Panc1 (cell line): ENCODE measurements around the gene F11. TPM values are rescaled to one million over a fixed set of nuclear protein-coding genes. Genes with fewer than 3 reads are reported as not detected.

Experiments used
- ATAC-seq: fragments of 200-7000 bp; cut with Tn5 transposase; 2 replicates; pipeline ENCODE4 v1.9.1; 2020; ENCODE audit warnings: mild to moderate bottlenecking, moderate library complexity
- BruUV-seq: library from RNA; stranded (reverse); fragments of 400-500 nt; replicated peaks from 2 replicates; lab custom pipeline; 2021; lab: Mats Ljungman, UMichigan
- CTCF ChIA-PET: fragments of 300-600 bp; sonication (Branson Sonifier 250); formaldehyde crosslinking; loops from one replicate; lab custom pipeline; 2022; ENCODE audit warnings: antibody characterized with exemption; lab: Charles Lee
- POLR2A ChIA-PET: fragments of 300-600 bp; sonication (Branson Sonifier 250); formaldehyde crosslinking; loops from one replicate; lab custom pipeline; 2022; ENCODE audit warnings: antibody characterized with exemption; lab: Charles Lee
- DNase-seq: peaks from one replicate; pipeline ENCODE4 v3.0.0-alpha.2; 2010; ENCODE audit warnings: low read depth, low spot score
- H3K27ac ChIP-seq: 2 replicates; pipeline ENCODE4 v1.5.1; 2011; ENCODE audit warnings: mild to moderate bottlenecking, low read length, inconsistent platforms
- H3K27me3 ChIP-seq: fragments of 200-500 bp; sonication (Bioruptor generic); 2 replicates; pipeline ENCODE4 v1.6.0; 2014; ENCODE audit warnings: low read length, inconsistent platforms; ENCODE audit not compliant: control insufficient read depth, insufficient read depth
- H3K36me3 ChIP-seq: fragments of 200-500 bp; sonication (Bioruptor generic); 2 replicates; pipeline ENCODE4 v1.5.1; 2014; ENCODE audit warnings: inconsistent platforms, mild to moderate bottlenecking, low read length, moderate library complexity; ENCODE audit not compliant: control insufficient read depth, insufficient read depth
- H3K4me1 ChIP-seq: 2 replicates; pipeline ENCODE4 v1.5.1; 2011; ENCODE audit warnings: inconsistent platforms, mild to moderate bottlenecking, low read length, moderate library complexity; ENCODE audit not compliant: control insufficient read depth, insufficient read depth
- H3K4me3 ChIP-seq, 2 experiments: 2 replicates each; pipeline ENCODE4 v1.5.1; 2011 to 2012; ENCODE audit warnings: low read depth in 2 of 2, low read length in 2 of 2, mild to moderate bottlenecking in 2 of 2, inconsistent platforms in 1 of 2, moderate library complexity in 1 of 2
- H3K9me3 ChIP-seq: fragments of 200-500 bp; sonication (Bioruptor generic); 2 replicates; pipeline ENCODE4 v1.5.1; 2014; ENCODE audit warnings: low read depth, mild to moderate bottlenecking, inconsistent platforms, low read length, moderate library complexity; ENCODE audit not compliant: control insufficient read depth, insufficient read depth
- POLR2AphosphoS5 ChIP-seq: IDR thresholded peaks from 2 replicates; pipeline ENCODE4 v1.6.1; 2012; ENCODE audit warnings: mild to moderate bottlenecking, low read depth, low read length, moderate library complexity
- SIN3A ChIP-seq: IDR thresholded peaks from 2 replicates; pipeline ENCODE4 v1.6.1; 2012; ENCODE audit warnings: low read depth, mild to moderate bottlenecking, low read length, moderate library complexity, borderline replicate concordance; ENCODE audit not compliant: insufficient read depth
- TCF7L2 ChIP-seq: IDR thresholded peaks from 2 replicates; pipeline ENCODE4 v1.6.1; 2011; ENCODE audit warnings: mild to moderate bottlenecking, low read depth, low read length, inconsistent platforms
- in situ Hi-C: cut with HindIII; loops from 2 replicates; pipeline ENCODE4 v1.10.0; 2016; ENCODE audit warnings: low sequenced_read_pairs, low pct_unique_long_range_greater_than_20kb
- intact Hi-C: fragments of 100-400 bp; cut with micrococcal nuclease; formaldehyde crosslinking; loops from one replicate; pipeline ENCODE4 v1.10.0; 2022; ENCODE audit not compliant: unreplicated experiment
- total RNA-seq: library from RNA; stranded (reverse); gene quantifications from one replicate; pipeline ENCODE4 v1.2.1, GENCODE V29; 2021; ENCODE audit not compliant: unreplicated experiment
- TF ChIP-seq, protein P1 (sequence below), 2 experiments: IDR thresholded peaks; 2 replicates each; pipeline ENCODE4 v1.6.1; 2011 to 2012; ENCODE audit warnings: low read depth in 2 of 2, control low read depth in 1 of 2, low read length in 1 of 2, mild to moderate bottlenecking in 1 of 2, moderate library complexity in 1 of 2; ENCODE audit not compliant: insufficient read depth in 1 of 2
- TF ChIP-seq, protein P2 (sequence below): fragments of 450-650 bp; IDR thresholded peaks from 2 replicates; pipeline ENCODE4 v1.5.1; 2017; ENCODE audit warnings: mild to moderate bottlenecking

Gene F11
- total RNA-seq, 1 experiment from 2014 or later, result not detected

DNA sequence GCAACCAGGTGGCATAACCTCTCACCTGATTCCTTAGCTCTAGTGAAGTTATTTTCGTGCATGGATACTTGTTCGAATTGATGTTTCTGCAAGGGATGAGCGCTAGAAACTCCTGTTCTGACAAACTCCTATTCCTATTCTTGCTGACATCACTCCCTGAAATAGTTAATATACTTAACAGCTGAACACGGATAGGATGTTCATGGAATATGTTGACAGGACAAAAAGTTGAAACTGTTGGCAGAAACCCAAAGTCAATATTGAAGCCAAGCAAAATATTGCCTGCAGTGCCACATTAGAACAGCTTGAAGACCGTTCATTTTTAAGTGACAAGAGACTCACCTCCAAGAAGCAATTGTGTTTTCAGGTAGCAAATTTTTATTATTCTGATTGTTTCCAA is 38.8 kb upstream of the F11 start, which contains the start of gene KLKB1:
TSS of gene KLKB1 (plus strand) at position 287 of the 400 bp plus-strand sequence. CDS start 689 bp downstream, outside the sequence.
- no peaks in the 10 kb centered on the region for H3K27me3 ChIP-seq
- BruUV-seq, result no TSS peak
- no peaks in the 10 kb centered on the region for H3K4me1 ChIP-seq
- no peak within 1 kb of the TSS for H3K4me3 ChIP-seq
- in situ Hi-C loops, result no loop called here
- ATAC-seq (no peak), DNase-seq (no peak)
- POLR2A ChIA-PET, result no interaction called here
- TF ChIP-seq SIN3A, result no peak
- TF ChIP-seq POLR2AphosphoS5, result no peak
- TF ChIP-seq, protein P1, sequence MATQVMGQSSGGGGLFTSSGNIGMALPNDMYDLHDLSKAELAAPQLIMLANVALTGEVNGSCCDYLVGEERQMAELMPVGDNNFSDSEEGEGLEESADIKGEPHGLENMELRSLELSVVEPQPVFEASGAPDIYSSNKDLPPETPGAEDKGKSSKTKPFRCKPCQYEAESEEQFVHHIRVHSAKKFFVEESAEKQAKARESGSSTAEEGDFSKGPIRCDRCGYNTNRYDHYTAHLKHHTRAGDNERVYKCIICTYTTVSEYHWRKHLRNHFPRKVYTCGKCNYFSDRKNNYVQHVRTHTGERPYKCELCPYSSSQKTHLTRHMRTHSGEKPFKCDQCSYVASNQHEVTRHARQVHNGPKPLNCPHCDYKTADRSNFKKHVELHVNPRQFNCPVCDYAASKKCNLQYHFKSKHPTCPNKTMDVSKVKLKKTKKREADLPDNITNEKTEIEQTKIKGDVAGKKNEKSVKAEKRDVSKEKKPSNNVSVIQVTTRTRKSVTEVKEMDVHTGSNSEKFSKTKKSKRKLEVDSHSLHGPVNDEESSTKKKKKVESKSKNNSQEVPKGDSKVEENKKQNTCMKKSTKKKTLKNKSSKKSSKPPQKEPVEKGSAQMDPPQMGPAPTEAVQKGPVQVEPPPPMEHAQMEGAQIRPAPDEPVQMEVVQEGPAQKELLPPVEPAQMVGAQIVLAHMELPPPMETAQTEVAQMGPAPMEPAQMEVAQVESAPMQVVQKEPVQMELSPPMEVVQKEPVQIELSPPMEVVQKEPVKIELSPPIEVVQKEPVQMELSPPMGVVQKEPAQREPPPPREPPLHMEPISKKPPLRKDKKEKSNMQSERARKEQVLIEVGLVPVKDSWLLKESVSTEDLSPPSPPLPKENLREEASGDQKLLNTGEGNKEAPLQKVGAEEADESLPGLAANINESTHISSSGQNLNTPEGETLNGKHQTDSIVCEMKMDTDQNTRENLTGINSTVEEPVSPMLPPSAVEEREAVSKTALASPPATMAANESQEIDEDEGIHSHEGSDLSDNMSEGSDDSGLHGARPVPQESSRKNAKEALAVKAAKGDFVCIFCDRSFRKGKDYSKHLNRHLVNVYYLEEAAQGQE (IDR thresholded peaks at IDR 0.05; ENCODE audit: insufficient read depth in 1 of 2, low read depth in 2 of 2, low read length in 1 of 2), result no peak
- TF ChIP-seq, protein P2, sequence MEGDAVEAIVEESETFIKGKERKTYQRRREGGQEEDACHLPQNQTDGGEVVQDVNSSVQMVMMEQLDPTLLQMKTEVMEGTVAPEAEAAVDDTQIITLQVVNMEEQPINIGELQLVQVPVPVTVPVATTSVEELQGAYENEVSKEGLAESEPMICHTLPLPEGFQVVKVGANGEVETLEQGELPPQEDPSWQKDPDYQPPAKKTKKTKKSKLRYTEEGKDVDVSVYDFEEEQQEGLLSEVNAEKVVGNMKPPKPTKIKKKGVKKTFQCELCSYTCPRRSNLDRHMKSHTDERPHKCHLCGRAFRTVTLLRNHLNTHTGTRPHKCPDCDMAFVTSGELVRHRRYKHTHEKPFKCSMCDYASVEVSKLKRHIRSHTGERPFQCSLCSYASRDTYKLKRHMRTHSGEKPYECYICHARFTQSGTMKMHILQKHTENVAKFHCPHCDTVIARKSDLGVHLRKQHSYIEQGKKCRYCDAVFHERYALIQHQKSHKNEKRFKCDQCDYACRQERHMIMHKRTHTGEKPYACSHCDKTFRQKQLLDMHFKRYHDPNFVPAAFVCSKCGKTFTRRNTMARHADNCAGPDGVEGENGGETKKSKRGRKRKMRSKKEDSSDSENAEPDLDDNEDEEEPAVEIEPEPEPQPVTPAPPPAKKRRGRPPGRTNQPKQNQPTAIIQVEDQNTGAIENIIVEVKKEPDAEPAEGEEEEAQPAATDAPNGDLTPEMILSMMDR, result no peak
- TF ChIP-seq TCF7L2, result no peak
- CTCF ChIA-PET, result no interaction called here
- no peaks in the 10 kb centered on the region for H3K36me3 ChIP-seq
- no peaks in the 10 kb centered on the region for H3K9me3 ChIP-seq
- H3K27ac ChIP-seq, result no peak within 1 kb of the TSS
- intact Hi-C loops, result no loop called here

DNA sequence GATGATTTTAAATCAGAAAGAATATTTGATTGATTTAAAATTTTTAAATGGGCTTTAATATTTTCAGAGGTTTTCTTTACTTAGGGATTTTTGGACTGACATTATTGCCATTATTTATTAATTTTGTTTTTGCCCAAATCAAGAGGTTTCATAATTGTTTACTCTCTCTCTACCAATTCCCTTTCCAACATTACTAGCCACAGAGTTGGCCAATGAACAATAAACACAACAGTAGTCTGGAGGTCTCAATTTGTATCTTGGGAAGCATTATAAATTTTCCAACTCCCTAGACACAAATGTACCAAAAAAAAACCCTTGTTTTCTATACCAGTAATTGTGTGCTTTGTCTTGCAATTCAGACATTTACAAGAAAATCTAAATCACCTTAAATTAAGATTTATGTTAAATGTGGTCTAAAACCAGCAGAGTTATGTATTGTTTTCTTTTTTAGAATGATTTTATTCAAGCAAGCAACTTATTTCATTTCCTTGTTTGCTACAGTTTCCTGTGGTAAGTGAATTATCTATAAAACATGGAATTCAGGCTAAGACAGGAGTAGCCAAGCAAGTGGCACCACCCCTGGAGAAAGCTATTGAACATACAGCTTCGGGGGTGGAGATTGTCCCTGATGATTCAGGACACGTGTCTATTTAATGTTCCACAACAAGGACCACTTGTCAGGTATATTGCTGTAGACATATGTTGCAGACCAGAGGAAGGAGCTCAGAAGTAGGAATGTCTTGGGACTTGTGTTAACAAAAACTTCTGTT is 38.1 kb upstream of the F11 start:
- DNase-seq, result no peak
- TF ChIP-seq SIN3A (no peak), TCF7L2 (no peak), POLR2AphosphoS5 (no peak)
- TF ChIP-seq, protein P2, result no peak
- TF ChIP-seq, protein P1 (IDR thresholded peaks at IDR 0.05; ENCODE audit: insufficient read depth in 1 of 2, low read depth in 2 of 2, low read length in 1 of 2), result no peak
- ATAC-seq, result no peak
- intact Hi-C loops, result no loop called here
- Histone ChIP-seq H3K27me3 (no peaks in the 10 kb centered on the region), H3K27ac (no peak overlapping the region), H3K4me3 (no peak overlapping the region), H3K4me1 (no peaks in the 10 kb centered on the region), H3K36me3 (no peaks in the 10 kb centered on the region), H3K9me3 (no peaks in the 10 kb centered on the region)
- no TSS peak for BruUV-seq
- in situ Hi-C loops, result no loop called here
- ChIA-PET CTCF (no interaction called here), POLR2A (no interaction called here)
